HG02840 (cell line): ENCODE measurements around the gene COQ8B.

Experiments used
- ATAC-seq: cut with Tn5 transposase; IDR thresholded peaks from one replicate; pipeline ENCODE4 v1.9.1; 2021; ENCODE audit warnings: mild to moderate bottlenecking, moderate library complexity, moderate number of reproducible peaks; ENCODE audit not compliant: unreplicated experiment, low FRiP score

The COQ8B gene

GRCh38 chr19:40693150-40693788 is 23.4 kb downstream of the COQ8B start:
- no peak for ATAC-seq

GRCh38 chr19:40692212-40692551 is 24.5 kb downstream of the COQ8B start:
- ATAC-seq = no peak

- ATAC-seq = no peak
These were observed 25.1 kb downstream of the COQ8B start for GRCh38 chr19:40691421-40692211.

- ATAC-seq = peak; percentile 49
These were observed 25.8 kb downstream of the COQ8B start for GRCh38 chr19:40690693-40691420.

- no peak for ATAC-seq
These were observed 26.5 kb downstream of the COQ8B start, which contains the start of gene NUMBL for GRCh38 chr19:40690050-40690692. Gene NUMBL (minus strand): TSS chr19:40690651. CDS start chr19:40690483, 168 bp downstream.

- ATAC-seq = no peak
These were observed 27.2 kb downstream of the COQ8B start for GRCh38 chr19:40689339-40690049.

- ATAC-seq = no peak
These were observed 27.7 kb downstream of the COQ8B start for GRCh38 chr19:40688987-40689338.

- ATAC-seq = no peak
These were observed 28.4 kb downstream of the COQ8B start for GRCh38 chr19:40688309-40688708.

GRCh38 chr19:40687525-40688016 is 29.1 kb downstream of the COQ8B start:
- no peak for ATAC-seq

- ATAC-seq = no peak
These were observed 29.7 kb downstream of the COQ8B start for GRCh38 chr19:40686882-40687524.

GRCh38 chr19:40685563-40685962 is 31.1 kb downstream of the COQ8B start:
- ATAC-seq = no peak

- ATAC-seq = no peak
These were observed 31.6 kb downstream of the COQ8B start for GRCh38 chr19:40685016-40685526.

- ATAC-seq = no peak
These were observed 32.4 kb downstream of the COQ8B start for GRCh38 chr19:40684280-40684679.

- no peak for ATAC-seq
These were observed 33.2 kb downstream of the COQ8B start for GRCh38 chr19:40683437-40683836.

GRCh38 chr19:40682431-40682964 is 34.2 kb downstream of the COQ8B start:
- no peak for ATAC-seq

- ATAC-seq = no peak
These were observed 35.6 kb downstream of the COQ8B start for GRCh38 chr19:40681039-40681438.

GRCh38 chr19:40677156-40677555 is 39.5 kb downstream of the COQ8B start:
- ATAC-seq = no peak

- ATAC-seq = no peak
These were observed 42.4 kb downstream of the COQ8B start for GRCh38 chr19:40674291-40674690.

GRCh38 chr19:40673397-40673796 is 43.3 kb downstream of the COQ8B start:
- no peak for ATAC-seq
